Measurements from ENCODE around the gene RPP38. TPM values are rescaled to one million over a fixed set of nuclear protein-coding genes. Genes with fewer than 3 reads are reported as not detected.

RPP38 gene
- total and polyA plus RNA-seq, 2 experiments from 2014 or later: 8.0 to 22.1 TPM

- Histone ChIP-seq H3K9me2 (ENCODE audit: insufficient read depth) (no peaks in the 10 kb centered on the region), H3F3A (ENCODE audit: insufficient read depth) (no peaks in the 10 kb centered on the region), H4K20me1 (ENCODE audit: insufficient read depth) (no peaks in the 10 kb centered on the region), H3K4me3 (no peak overlapping the region), H3K27me3 (replicated peaks; ENCODE audit: insufficient read depth) (no peaks in the 10 kb centered on the region), H3K79me2 (ENCODE audit: insufficient read depth) (peaks cover 97% of the 10 kb centered on the region), H3K27ac (no peak overlapping the region), H2AFZ (no peak overlapping the region), H3K36me3 (ENCODE audit: low read depth) (no peaks in the 10 kb centered on the region), H3K9ac (no peak overlapping the region), H3K4me2 (ENCODE audit: unreplicated experiment) (no peak overlapping the region), H3K4me1 (ENCODE audit: insufficient read depth) (no peaks in the 10 kb centered on the region), H3K9me3 (ENCODE audit: low read depth) (no peaks in the 10 kb centered on the region)
- 96 to 98% methylated on average over 7 of the region's 7 CpGs for WGBS, 2 experiments (ENCODE audit: low coverage in 1 of 2, low lambda C conversion rate in 2 of 2, missing lambda C conversion rate in 2 of 2)
- in situ Hi-C loops (cut with MboI): no loop called here
- TF ChIP-seq EZH2phosphoT487 (IDR thresholded peaks at IDR 0.05; ENCODE audit: insufficient read depth, low read depth) (no peak), EZH2 (IDR thresholded peaks at IDR 0.05; ENCODE audit: insufficient read depth, poor library complexity, severe bottlenecking) (no peak)
- DNase-seq: no peak
Observed at GRCh38 chr10:15150563-15150962, 53.4 kb downstream of the RPP38 start.

- no peaks in the 10 kb centered on the region for H3K9me3 ChIP-seq (ENCODE audit: low read depth)
- H3K9ac ChIP-seq: no peak overlapping the region
- peaks cover 98% of the 10 kb centered on the region for H3K79me2 ChIP-seq (ENCODE audit: insufficient read depth)
- no peak overlapping the region for H3K4me3 ChIP-seq
- H3K4me1 ChIP-seq (ENCODE audit: insufficient read depth): no peaks in the 10 kb centered on the region
- H3K9me2 ChIP-seq (ENCODE audit: insufficient read depth): no peaks in the 10 kb centered on the region
- H3K4me2 ChIP-seq (ENCODE audit: unreplicated experiment): no peak overlapping the region
- H3K27me3 ChIP-seq (replicated peaks; ENCODE audit: insufficient read depth): no peaks in the 10 kb centered on the region
- no peak overlapping the region for H2AFZ ChIP-seq
- TF ChIP-seq EZH2phosphoT487 (IDR thresholded peaks at IDR 0.05; ENCODE audit: insufficient read depth, low read depth) (no peak), EZH2 (IDR thresholded peaks at IDR 0.05; ENCODE audit: insufficient read depth, poor library complexity, severe bottlenecking) (no peak)
- H3F3A ChIP-seq (ENCODE audit: insufficient read depth): no peaks in the 10 kb centered on the region
- no peaks in the 10 kb centered on the region for H4K20me1 ChIP-seq (ENCODE audit: insufficient read depth)
- H3K27ac ChIP-seq: no peak overlapping the region
- in situ Hi-C loops (cut with MboI): no loop called here
- H3K36me3 ChIP-seq (ENCODE audit: low read depth): no peaks in the 10 kb centered on the region
- no peak for DNase-seq
Observed at GRCh38 chr10:15152556-15152955, 55.4 kb downstream of the RPP38 start.

Other genes with a start within 250 kb of the RPP38 start
- 14.6 and 21.8 TPM in 2 replicates for gene SUV39H2, start 218.5 kb upstream of the RPP38 start, total RNA-seq (2014; rRNA removed; shearing (Covaris generic))
- 8.9 and 9.3 TPM in 2 replicates for gene SUV39H2, start 218.5 kb upstream of the RPP38 start, polyA plus RNA-seq (2016; fragmentation: Nextera tagmentation; extraction: Ambion mirVana)
- gene DCLRE1C, start 143.3 kb upstream of the RPP38 start, total RNA-seq (2014; rRNA removed; shearing (Covaris generic)): 7.5 and 8.2 TPM in 2 replicates
- gene DCLRE1C, start 143.3 kb upstream of the RPP38 start, polyA plus RNA-seq (2016; fragmentation: Nextera tagmentation; extraction: Ambion mirVana): 9.8 and 11.3 TPM in 2 replicates
- not detected in 2 replicates for gene MEIG1, start 138.0 kb upstream of the RPP38 start, total RNA-seq (2014; rRNA removed; shearing (Covaris generic))
- 0.33 and 0.43 TPM in 2 replicates for gene MEIG1, start 138.0 kb upstream of the RPP38 start, polyA plus RNA-seq (2016; fragmentation: Nextera tagmentation; extraction: Ambion mirVana)
- gene OLAH, start 53.4 kb upstream of the RPP38 start, total RNA-seq (2014; rRNA removed; shearing (Covaris generic)): not detected in 2 replicates
- not detected in 2 replicates for gene OLAH, start 53.4 kb upstream of the RPP38 start, polyA plus RNA-seq (2016; fragmentation: Nextera tagmentation; extraction: Ambion mirVana)
- 0.11 and 0.13 TPM in 2 replicates for gene ACBD7, start 8.6 kb upstream of the RPP38 start, total RNA-seq (2014; rRNA removed; shearing (Covaris generic))
- not detected in 2 replicates for gene ACBD7, start 8.6 kb upstream of the RPP38 start, polyA plus RNA-seq (2016; fragmentation: Nextera tagmentation; extraction: Ambion mirVana)
- gene NMT2, start 71.3 kb downstream of the RPP38 start, total RNA-seq (2014; rRNA removed; shearing (Covaris generic)): 28.6 and 35.9 TPM in 2 replicates
- 24.9 and 26.3 TPM in 2 replicates for gene NMT2, start 71.3 kb downstream of the RPP38 start, polyA plus RNA-seq (2016; fragmentation: Nextera tagmentation; extraction: Ambion mirVana)